ENCODE results near the gene TMEM182.

The TMEM182 gene, protein sequence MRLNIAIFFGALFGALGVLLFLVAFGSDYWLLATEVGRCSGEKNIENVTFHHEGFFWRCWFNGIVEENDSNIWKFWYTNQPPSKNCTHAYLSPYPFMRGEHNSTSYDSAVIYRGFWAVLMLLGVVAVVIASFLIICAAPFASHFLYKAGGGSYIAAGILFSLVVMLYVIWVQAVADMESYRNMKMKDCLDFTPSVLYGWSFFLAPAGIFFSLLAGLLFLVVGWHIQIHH

DNA sequence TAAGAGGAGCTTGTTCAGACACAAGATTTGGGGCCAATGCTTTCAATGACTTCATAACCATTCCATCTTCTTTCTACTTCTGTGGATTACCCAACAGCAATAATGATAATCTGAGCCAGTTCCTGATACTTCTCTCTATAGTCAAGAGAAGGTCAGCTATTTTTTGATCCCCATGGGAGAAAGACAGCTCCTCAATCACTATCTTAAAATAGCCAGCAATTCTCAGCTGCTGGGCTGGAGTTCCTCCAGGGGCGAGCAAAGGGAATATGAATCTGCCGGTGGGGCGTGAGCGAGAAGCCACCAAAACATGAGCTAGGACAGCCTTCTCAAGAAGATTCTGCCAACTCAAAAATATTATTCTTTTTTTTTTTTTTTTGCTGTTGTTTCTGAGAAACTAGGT, at the start of gene TMEM182:
Gene TMEM182, plus strand, starts transcription at position 269 of the 400 bp plus-strand sequence. CDS start 187 bp downstream, outside the sequence.
- Histone ChIP-seq H3K4me1 (ENCODE audit: insufficient read depth, low read length) (no peaks in the 10 kb centered on the region), H3K9ac (ENCODE audit: low read depth, low read length) (no peak within 1 kb of the TSS), H3K36me3 (ENCODE audit: insufficient read depth, low read length) (no peaks in the 10 kb centered on the region), H3K9me3 (ENCODE audit: control insufficient read depth, insufficient read depth, low read length) (no peaks in the 10 kb centered on the region)

- H3K9me3 ChIP-seq (ENCODE audit: control insufficient read depth, insufficient read depth, low read length): no peaks in the 10 kb centered on the region
- no peak overlapping the region for H3K9ac ChIP-seq (ENCODE audit: low read depth, low read length)
- no peaks in the 10 kb centered on the region for H3K4me1 ChIP-seq (ENCODE audit: insufficient read depth, low read length)
- no peaks in the 10 kb centered on the region; the same call in 1 of the 2 replicates for H3K36me3 ChIP-seq (ENCODE audit: insufficient read depth, low read length)
Observed at GRCh38 chr2:102717308-102718018, 44.4 kb upstream of the TMEM182 start.

GRCh38 chr2:102718387-102719316, 43.2 kb upstream of the TMEM182 start:
- H3K9ac ChIP-seq (ENCODE audit: low read depth, low read length): no peak overlapping the region
- H3K9me3 ChIP-seq (ENCODE audit: control insufficient read depth, insufficient read depth, low read length): no peaks in the 10 kb centered on the region
- H3K4me1 ChIP-seq (ENCODE audit: insufficient read depth, low read length): no peaks in the 10 kb centered on the region
- no peaks in the 10 kb centered on the region; the same call in 1 of the 2 replicates for H3K36me3 ChIP-seq (ENCODE audit: insufficient read depth, low read length)

DNA sequence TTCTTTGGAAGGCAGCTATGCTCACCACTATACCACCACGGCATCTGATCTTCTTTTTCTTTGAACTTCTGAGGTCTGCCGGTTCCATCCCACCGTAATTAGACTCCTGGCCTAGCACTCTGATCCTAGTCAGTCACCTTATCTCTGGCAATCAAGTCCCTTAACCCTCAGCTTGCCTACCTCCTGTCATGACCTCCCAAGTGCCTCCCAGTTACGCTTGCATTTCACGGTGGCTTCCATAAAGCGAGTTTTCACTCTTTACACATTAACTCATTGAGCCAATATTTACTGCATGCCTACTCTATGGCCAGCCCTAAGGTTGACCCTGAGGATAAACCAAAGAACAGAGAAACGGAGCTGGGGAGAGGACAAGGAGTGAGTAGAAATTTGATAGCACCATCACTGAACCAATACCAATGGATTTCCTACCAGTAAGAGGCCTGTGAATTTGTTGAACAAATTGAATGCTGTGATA, 37.8 kb upstream of the TMEM182 start:
- Histone ChIP-seq H3K9me3 (ENCODE audit: control insufficient read depth, insufficient read depth, low read length) (no peaks in the 10 kb centered on the region), H3K4me1 (ENCODE audit: insufficient read depth, low read length) (no peaks in the 10 kb centered on the region), H3K9ac (ENCODE audit: low read depth, low read length) (no peak overlapping the region), H3K36me3 (ENCODE audit: insufficient read depth, low read length) (no peaks in the 10 kb centered on the region; the same call in none of the 2 replicates)

DNA sequence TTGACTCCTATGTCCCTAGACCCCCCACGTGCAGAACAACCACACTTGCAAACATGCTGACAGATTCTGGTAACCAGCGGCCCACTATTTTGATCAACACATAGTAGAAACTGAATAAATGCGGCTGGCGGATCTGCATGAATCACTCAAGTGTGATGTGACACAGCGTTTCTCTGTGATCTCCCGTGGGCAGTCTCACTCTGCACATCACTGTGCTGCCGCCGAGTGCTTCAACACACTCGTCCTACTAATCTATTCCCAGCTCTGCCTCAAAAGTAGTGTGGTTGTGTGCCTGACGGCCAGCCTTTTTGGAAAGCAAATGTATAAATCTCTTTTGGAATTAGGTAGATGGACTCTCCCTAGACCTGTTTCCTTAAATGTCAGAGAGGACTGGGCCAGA, 37.3 kb upstream of the TMEM182 start:
- Histone ChIP-seq H3K4me1 (ENCODE audit: insufficient read depth, low read length) (no peaks in the 10 kb centered on the region), H3K9me3 (ENCODE audit: control insufficient read depth, insufficient read depth, low read length) (no peaks in the 10 kb centered on the region), H3K9ac (ENCODE audit: low read depth, low read length) (no peak overlapping the region), H3K36me3 (ENCODE audit: insufficient read depth, low read length) (no peaks in the 10 kb centered on the region; the same call in none of the 2 replicates)

DNA sequence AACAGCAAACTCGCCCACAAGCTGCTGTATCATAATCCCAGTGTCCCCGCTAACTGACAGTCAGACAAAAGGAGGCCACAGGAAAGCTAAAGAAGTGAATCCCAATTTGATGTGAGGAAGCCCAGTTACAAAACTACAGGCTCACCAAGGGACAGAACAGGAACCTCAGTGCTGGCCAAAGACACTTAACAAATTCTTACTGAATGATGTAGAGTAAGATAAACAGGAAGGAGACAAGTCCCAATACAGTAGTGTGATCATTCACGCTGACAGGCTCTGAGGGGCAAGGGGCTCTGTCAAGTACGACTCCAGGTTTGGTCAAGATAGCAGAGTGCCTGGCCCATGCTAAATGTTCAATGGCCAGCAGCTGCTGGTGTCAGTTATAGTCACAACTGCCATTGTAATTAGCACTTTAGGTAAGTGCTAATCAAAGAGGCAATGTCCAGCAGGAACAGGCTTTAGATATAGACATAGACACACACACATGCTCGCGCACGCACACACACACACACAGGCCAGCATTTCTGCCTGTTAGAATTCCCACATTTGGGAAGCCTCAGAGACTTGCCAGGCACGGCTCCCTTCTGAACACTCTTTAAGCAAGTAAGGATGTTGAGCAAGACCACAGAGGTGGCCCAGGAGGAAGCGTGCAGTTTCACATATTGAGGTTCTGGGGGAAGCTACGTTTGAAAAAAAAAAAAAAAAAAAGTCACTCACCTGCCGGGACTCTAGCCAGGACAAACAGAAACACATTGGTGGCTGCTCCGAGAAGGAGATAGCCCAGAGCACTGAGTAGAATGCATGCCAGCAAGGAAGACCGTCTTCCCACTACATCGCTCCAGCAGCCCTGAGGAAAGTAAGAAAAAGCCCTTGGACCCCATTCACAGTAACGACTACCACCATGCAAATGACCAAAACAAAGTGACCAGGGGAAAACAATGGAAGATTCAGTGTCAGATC, 35.4 kb upstream of the TMEM182 start:
- Histone ChIP-seq H3K9ac (ENCODE audit: low read depth, low read length) (no peak overlapping the region), H3K36me3 (ENCODE audit: insufficient read depth, low read length) (peaks cover 3% of the 10 kb centered on the region), H3K9me3 (ENCODE audit: control insufficient read depth, insufficient read depth, low read length) (no peaks in the 10 kb centered on the region), H3K4me1 (ENCODE audit: insufficient read depth, low read length) (no peaks in the 10 kb centered on the region)

DNA sequence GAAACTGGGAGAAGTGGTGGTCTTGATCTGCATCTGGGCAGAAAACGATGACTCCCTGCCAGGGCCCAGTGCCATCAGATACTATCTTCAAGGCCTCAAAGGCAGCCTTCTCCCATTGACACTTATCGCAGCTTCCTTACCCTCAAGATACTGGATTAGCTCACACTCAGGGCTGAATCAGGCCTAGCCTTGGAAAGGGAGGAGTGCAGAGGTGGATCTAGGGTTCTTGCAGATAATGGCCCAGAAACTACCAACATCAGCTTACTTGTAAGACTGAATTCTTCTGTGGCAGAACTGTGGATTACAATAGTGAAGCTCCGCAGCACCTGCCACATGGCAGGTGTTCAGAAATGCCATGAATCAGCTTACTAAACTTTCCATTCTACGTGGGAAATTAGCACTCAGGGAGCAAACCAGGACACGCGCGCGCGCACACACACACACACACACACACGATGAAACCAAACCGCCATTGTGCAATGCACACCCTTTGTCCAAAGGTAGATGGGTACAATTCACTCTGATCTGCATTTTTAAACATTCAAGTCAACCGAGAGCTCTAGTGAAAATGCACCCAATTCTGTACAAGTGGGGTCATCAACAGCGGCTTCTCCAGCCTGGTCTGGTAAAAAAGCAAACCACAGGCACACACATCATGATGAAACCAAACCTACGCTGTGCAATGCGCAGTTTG, 26.3 kb upstream of the TMEM182 start:
- H3K9me3 ChIP-seq (ENCODE audit: control insufficient read depth, insufficient read depth, low read length): no peaks in the 10 kb centered on the region
- peaks cover 5% of the 10 kb centered on the region; the same call in 1 of the 2 replicates for H3K36me3 ChIP-seq (ENCODE audit: insufficient read depth, low read length)
- 0 out of 2 replicates have a peak, but pooled peaks cover 7% of the 10 kb centered on the region for H3K4me1 ChIP-seq (ENCODE audit: insufficient read depth, low read length)
- H3K9ac ChIP-seq (ENCODE audit: low read depth, low read length): peak overlapping the region; percentile 84

- Histone ChIP-seq H3K9me3 (ENCODE audit: control insufficient read depth, insufficient read depth, low read length) (no peaks in the 10 kb centered on the region), H3K4me1 (ENCODE audit: insufficient read depth, low read length) (0 out of 2 replicates have a peak, but pooled peaks cover 7% of the 10 kb centered on the region), H3K36me3 (ENCODE audit: insufficient read depth, low read length) (peaks cover 5% of the 10 kb centered on the region; the same call in 1 of the 2 replicates), H3K9ac (ENCODE audit: low read depth, low read length) (peak overlapping the region; percentile 84)
Observed at GRCh38 chr2:102736110-102736409, 25.8 kb upstream of the TMEM182 start.

DNA sequence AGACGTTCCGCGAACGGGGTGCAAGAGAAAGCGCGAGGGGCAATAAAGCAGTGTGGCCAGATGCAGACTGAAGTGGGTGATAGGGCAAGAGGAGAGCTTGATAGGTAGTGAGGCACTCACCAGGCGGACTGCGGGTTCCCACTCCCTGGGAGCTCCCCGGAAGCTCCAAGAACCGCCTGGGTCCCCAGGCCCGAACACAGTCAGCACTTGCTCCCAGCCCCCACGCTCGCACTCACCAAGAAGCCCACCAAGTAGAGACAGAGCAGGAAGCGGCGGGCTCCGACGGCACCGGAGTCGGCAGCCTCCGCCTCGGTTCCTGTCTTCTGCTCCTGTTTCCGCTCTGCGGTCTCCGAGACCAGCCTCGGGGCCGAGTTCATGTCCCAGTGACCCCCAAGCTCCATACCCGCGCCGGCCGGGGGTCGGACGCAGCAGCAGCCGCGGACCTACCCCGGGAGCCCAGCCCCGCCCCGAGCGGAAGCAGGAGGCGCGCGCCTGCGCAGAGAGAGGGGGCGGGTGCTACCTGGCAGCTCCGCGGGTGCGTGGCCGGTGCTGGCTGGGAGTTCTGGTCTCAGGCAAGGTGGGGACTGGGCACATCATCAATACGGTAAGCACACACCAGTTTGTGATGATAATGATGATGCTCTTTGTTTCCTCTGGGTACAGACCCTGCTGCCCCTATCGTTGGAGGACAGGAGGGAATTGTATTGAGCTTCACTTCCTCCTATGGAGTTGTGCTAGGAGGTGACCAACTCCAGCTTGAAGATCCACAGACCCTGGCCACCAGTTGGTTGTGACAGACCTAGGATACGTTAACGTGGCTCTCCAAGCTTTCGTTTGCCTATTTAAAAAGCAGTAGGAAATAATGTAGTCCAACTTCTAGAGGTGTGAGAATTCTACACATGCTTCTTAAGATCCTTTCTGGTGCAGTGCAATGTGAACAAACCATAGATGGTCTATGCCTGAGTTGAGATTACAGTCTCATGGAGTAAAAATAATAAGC, 25.1 kb upstream of the TMEM182 start:
- no peaks in the 10 kb centered on the region for H3K9me3 ChIP-seq (ENCODE audit: control insufficient read depth, insufficient read depth, low read length)
- 0 out of 2 replicates have a peak, but pooled peaks cover 7% of the 10 kb centered on the region for H3K4me1 ChIP-seq (ENCODE audit: insufficient read depth, low read length)
- peaks cover 1% of the 10 kb centered on the region; the same call in 1 of the 2 replicates for H3K36me3 ChIP-seq (ENCODE audit: insufficient read depth, low read length)
- peak overlapping the region; percentile 84 for H3K9ac ChIP-seq (ENCODE audit: low read depth, low read length)

GRCh38 chr2:102737431-102737830, 24.4 kb upstream of the TMEM182 start:
- peak overlapping the region; percentile 84; the same call in 1 of the 2 replicates for H3K9ac ChIP-seq (ENCODE audit: low read depth, low read length)

DNA sequence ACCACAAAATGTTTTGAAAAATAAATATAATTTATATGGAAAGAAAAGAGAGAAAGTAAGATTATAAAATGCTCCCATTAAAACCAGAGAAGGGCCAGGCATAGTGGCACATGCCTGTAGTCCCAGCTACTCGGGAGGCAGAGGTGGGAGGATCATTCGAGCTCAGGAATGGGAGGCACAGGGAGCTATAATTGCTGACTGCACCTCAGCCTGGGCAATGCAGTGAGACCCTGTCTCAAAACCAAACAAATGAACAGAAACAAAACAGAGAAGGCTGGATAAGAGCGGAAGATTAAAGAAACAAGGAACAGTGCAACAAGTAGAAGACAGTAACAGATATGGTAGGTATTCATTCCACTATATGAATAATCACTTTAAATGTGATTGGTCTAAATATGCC, 18.6 kb upstream of the TMEM182 start:
- no peaks in the 10 kb centered on the region for H3K9me3 ChIP-seq (ENCODE audit: control insufficient read depth, insufficient read depth, low read length)
- H3K9ac ChIP-seq (ENCODE audit: low read depth, low read length): no peak overlapping the region
- no peaks in the 10 kb centered on the region for H3K4me1 ChIP-seq (ENCODE audit: insufficient read depth, low read length)
- no peaks in the 10 kb centered on the region for H3K36me3 ChIP-seq (ENCODE audit: insufficient read depth, low read length)

More at GRCh38 chr2:102737431-102737830, 24.4 kb upstream of the TMEM182 start:
- H3K36me3 ChIP-seq (ENCODE audit: insufficient read depth, low read length): no peaks in the 10 kb centered on the region
- 0 out of 2 replicates have a peak, but pooled peaks cover 7% of the 10 kb centered on the region for H3K4me1 ChIP-seq (ENCODE audit: insufficient read depth, low read length)
- no peaks in the 10 kb centered on the region for H3K9me3 ChIP-seq (ENCODE audit: control insufficient read depth, insufficient read depth, low read length)

DNA sequence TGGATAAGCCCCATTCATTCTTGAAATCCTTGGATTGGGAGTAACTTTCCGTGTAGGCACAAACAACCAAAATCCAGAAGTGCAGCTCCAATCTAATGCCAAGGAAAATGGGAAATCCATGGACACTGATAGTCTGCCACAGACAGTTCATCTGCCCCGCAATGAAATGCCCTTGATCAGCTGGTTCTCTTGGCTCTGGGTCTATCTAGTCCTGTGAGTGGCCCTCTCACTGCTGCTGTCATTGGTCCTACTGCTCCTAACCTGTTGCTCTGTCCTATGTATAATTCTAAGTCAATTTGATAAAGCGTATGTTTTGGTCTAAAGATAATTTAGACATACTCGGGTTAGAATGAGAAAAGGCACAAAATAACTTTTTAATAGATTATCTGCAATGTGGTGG, 13.7 kb upstream of the TMEM182 start:
- Histone ChIP-seq H3K4me1 (ENCODE audit: insufficient read depth, low read length) (no peaks in the 10 kb centered on the region), H3K9me3 (ENCODE audit: control insufficient read depth, insufficient read depth, low read length) (no peaks in the 10 kb centered on the region), H3K9ac (ENCODE audit: low read depth, low read length) (no peak overlapping the region), H3K36me3 (ENCODE audit: insufficient read depth, low read length) (no peaks in the 10 kb centered on the region; the same call in 1 of the 2 replicates)
